Gastrocnemius medialis (tissue), 4 donors: ENCODE measurements around the gene ROR1. TPM values are rescaled to one million over a fixed set of nuclear protein-coding genes. Genes with fewer than 3 reads are reported as not detected.

Experiments
- ATAC-seq, 2 donors: fragments of 150-250 bp; one replicate each; pipeline ENCODE4 v1.9.1; 2016
- DNase-seq, 2 donors: peaks; one replicate each; pipeline ENCODE4 v3.0.0-alpha.2; 2019
- H3K27ac ChIP-seq, 4 donors: fragments of 200-600 bp; sonication (generic); 1 replicate in 1 of 4; 2 replicates in 3 of 4; pipeline ENCODE4 v1.5.1; 2016 to 2018; ENCODE audit warnings: mild to moderate bottlenecking in 2 of 4, moderate library complexity in 1 of 4
- H3K27me3 ChIP-seq, 3 donors: fragments of 200-600 bp; sonication (generic) in 2 of 3; 1 replicate in 1 of 3; 2 replicates in 2 of 3; pipeline versions ENCODE4 v1.5.1 to v1.6.0; 2016 to 2019; ENCODE audit warnings: mild to moderate bottlenecking in 1 of 3, moderate library complexity in 1 of 3
- H3K36me3 ChIP-seq, 2 donors: fragments of 200-600 bp; sonication (generic) in 1 of 2; one replicate each; pipeline ENCODE4 v1.5.1; 2017 to 2018
- H3K4me1 ChIP-seq, 2 donors: fragments of 200-600 bp; sonication (generic) in 1 of 2; one replicate each; pipeline ENCODE4 v1.5.1; 2016 to 2017; ENCODE audit warnings: mild to moderate bottlenecking in 2 of 2
- H3K4me3 ChIP-seq, 4 donors: fragments of 200-600 bp; sonication (generic) in 3 of 4; 1 replicate in 1 of 4; 2 replicates in 3 of 4; pipeline ENCODE4 v1.5.1; 2016 to 2019; ENCODE audit warnings: mild to moderate bottlenecking in 2 of 4
- H3K9me3 ChIP-seq, 3 donors: fragments of 200-600 bp; sonication (generic) in 2 of 3; 1 replicate in 1 of 3; 2 replicates in 2 of 3; pipeline ENCODE4 v1.5.1; 2016 to 2019
- POLR2A ChIP-seq, 2 donors: fragments of 450-650 bp; IDR thresholded peaks; one replicate each; pipeline ENCODE4 v1.6.1; 2017; ENCODE audit warnings: antibody characterized with exemption in 2 of 2, mild to moderate bottlenecking in 2 of 2, moderate library complexity in 2 of 2
- in situ Hi-C, 4 donors: fragments of 200-750 bp; cut with MboI; loops; one replicate each; pipeline versions ENCODE4 v1.15.0 to v1.8.0; 2017; ENCODE audit warnings: low sequenced_read_pairs in 4 of 4
- intact Hi-C: fragments of 100-400 bp; cut with DNase I; formaldehyde crosslinking; loops from one replicate; pipeline ENCODE4 v1.15.1; 2023; ENCODE audit warnings: low total_unique reads
- total RNA-seq, 4 donors: library from RNA; depleted of rRNA; stranded (reverse); fragments of >200 nt; gene quantifications; one replicate each; pipeline versions ENCODE4 v1.1.0 to v1.2.3, GENCODE V29; 2016
- TF ChIP-seq, protein P1 (sequence below), 5 experiments: fragments of 450-650 bp in 3 of 5; fragments of 200-600 bp in 2 of 5; sonication (generic) in 2 of 5; IDR thresholded peaks in 4 of 5; conservative IDR thresholded peaks in 1 of 5; 1 replicate in 4 of 5; 2 replicates in 1 of 5; pipeline ENCODE4 v1.5.1; 2016 to 2019; ENCODE audit warnings: antibody characterized with exemption in 5 of 5, mild to moderate bottlenecking in 3 of 5, moderate library complexity in 3 of 5

Gene ROR1
- total RNA-seq, 4 donors from 2014 or later = 2.5 to 4.3 (median 3.6) TPM

- in situ Hi-C loops (loop anchor here in 1 of 4 donors (25.0 kb wide), 1 partner anchor 191 kb away; no protein-coding TSS in a partner anchor), intact Hi-C loops (no loop called here)
- H3K27me3 ChIP-seq = no peaks in the 10 kb centered on the region
- no peak overlapping the region for H3K4me3 ChIP-seq
- no peak overlapping the region for H3K27ac ChIP-seq
- H3K9me3 ChIP-seq = no peaks in the 10 kb centered on the region
- no peaks in the 10 kb centered on the region for H3K36me3 ChIP-seq
- TF ChIP-seq, protein P1, sequence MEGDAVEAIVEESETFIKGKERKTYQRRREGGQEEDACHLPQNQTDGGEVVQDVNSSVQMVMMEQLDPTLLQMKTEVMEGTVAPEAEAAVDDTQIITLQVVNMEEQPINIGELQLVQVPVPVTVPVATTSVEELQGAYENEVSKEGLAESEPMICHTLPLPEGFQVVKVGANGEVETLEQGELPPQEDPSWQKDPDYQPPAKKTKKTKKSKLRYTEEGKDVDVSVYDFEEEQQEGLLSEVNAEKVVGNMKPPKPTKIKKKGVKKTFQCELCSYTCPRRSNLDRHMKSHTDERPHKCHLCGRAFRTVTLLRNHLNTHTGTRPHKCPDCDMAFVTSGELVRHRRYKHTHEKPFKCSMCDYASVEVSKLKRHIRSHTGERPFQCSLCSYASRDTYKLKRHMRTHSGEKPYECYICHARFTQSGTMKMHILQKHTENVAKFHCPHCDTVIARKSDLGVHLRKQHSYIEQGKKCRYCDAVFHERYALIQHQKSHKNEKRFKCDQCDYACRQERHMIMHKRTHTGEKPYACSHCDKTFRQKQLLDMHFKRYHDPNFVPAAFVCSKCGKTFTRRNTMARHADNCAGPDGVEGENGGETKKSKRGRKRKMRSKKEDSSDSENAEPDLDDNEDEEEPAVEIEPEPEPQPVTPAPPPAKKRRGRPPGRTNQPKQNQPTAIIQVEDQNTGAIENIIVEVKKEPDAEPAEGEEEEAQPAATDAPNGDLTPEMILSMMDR (IDR thresholded peaks at IDR 0.05 in 4 of 5, conservative IDR thresholded peaks at IDR 0.05 in 1 of 5) = no peak
- no peak for TF ChIP-seq POLR2A (IDR thresholded peaks at IDR 0.05)
- peaks cover 15 to 27% of the 10 kb centered on the region in 2 donors for H3K4me1 ChIP-seq
- ATAC-seq (no peak), DNase-seq (no peak)
Observed at GRCh38 chr1:63945943-63946342, 172.1 kb downstream of the ROR1 start.

- peak; percentile 65 to 69 for ATAC-seq
- peak in 1 of 2 donors; percentile 24 for DNase-seq
- peak overlapping the region in 1 of 4 donors; percentile 7 for H3K4me3 ChIP-seq
- H3K27me3 ChIP-seq = no peaks in the 10 kb centered on the region
- H3K9me3 ChIP-seq = no peaks in the 10 kb centered on the region
- H3K27ac ChIP-seq = peak overlapping the region; percentile 31 to 55 (median 50)
- intact Hi-C loops (no loop called here), in situ Hi-C loops (loop anchor here in 1 of 4 donors (25.0 kb wide), 1 partner anchor 190 kb away; no protein-coding TSS in a partner anchor)
- no peak for TF ChIP-seq POLR2A (IDR thresholded peaks at IDR 0.05)
- TF ChIP-seq, protein P1 (IDR thresholded peaks at IDR 0.05 in 4 of 5, conservative IDR thresholded peaks at IDR 0.05 in 1 of 5) = no peak
- H3K4me1 ChIP-seq = peaks cover 15 to 27% of the 10 kb centered on the region in 2 donors
- no peaks in the 10 kb centered on the region for H3K36me3 ChIP-seq
Observed at GRCh38 chr1:63946866-63947491, 173.2 kb downstream of the ROR1 start.

DNA sequence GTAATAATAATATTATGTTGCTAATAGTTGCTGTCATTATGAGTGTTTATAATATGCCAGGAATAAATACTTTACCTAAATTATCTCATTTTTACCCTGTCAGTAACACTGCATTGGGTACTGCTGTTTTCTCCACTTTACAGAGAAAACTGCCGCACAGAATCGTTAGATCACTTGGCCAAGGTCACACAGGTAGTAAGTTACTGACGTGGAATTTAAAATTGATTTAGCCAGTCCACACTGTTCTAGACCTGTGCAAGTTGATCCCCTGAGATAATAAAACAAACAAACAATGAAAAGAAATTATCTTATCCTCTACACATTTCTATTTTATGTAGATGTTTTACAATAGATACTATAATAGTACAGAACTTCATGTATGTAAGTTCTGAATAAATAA lies 174.1 kb downstream of the ROR1 start:
- in situ Hi-C loops = loop anchor here in 1 of 4 donors (25.0 kb wide), 1 partner anchor 189 kb away; no protein-coding TSS in a partner anchor
- TF ChIP-seq, protein P1 (IDR thresholded peaks at IDR 0.05 in 4 of 5, conservative IDR thresholded peaks at IDR 0.05 in 1 of 5) = no peak
- no peak for TF ChIP-seq POLR2A (IDR thresholded peaks at IDR 0.05)
- ATAC-seq = no peak

DNA sequence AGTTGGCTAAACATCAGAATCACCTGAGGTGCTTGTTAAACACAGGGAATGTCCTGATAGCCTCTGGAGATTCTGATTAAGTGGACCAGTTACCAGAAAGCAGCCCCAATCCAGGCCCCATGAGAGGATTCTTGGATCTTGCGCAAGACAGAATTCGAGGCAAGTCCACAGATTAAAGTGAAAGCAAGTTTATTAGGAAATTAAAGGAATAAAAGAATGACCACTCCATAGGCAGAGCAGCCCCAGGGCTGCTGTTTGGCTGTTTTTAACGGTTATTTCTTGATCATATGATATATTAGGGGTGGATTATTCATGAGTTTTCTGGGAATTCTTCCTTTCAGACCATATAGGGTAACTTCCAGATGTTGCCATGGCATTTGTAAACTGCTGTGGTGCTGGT lies 176.2 kb downstream of the ROR1 start:
- Histone ChIP-seq H3K9me3 (peaks cover 0 to 5% (median 0%) of the 10 kb centered on the region in 3 donors), H3K27ac (no peak overlapping the region), H3K4me1 (peaks cover 15 to 27% of the 10 kb centered on the region in 2 donors), H3K36me3 (no peaks in the 10 kb centered on the region), H3K27me3 (no peaks in the 10 kb centered on the region), H3K4me3 (no peak overlapping the region)
- no peak for ATAC-seq
- in situ Hi-C loops = no loop called here
- no peak for TF ChIP-seq POLR2A (IDR thresholded peaks at IDR 0.05)
- TF ChIP-seq, protein P1 (IDR thresholded peaks at IDR 0.05 in 4 of 5, conservative IDR thresholded peaks at IDR 0.05 in 1 of 5) = no peak
- no peak for DNase-seq
- intact Hi-C loops = no loop called here

More for the DNA sequence above, 174.1 kb downstream of the ROR1 start:
- no peak overlapping the region for H3K4me3 ChIP-seq
- no peaks in the 10 kb centered on the region for H3K9me3 ChIP-seq
- no peaks in the 10 kb centered on the region for H3K27me3 ChIP-seq
- H3K27ac ChIP-seq = no peak overlapping the region
- H3K4me1 ChIP-seq = peaks cover 15 to 27% of the 10 kb centered on the region in 2 donors
- intact Hi-C loops = no loop called here
- no peaks in the 10 kb centered on the region for H3K36me3 ChIP-seq
- no peak for DNase-seq
